Mesendoderm (in vitro differentiated cells): ENCODE results near the gene FGGY.

Experiments
- DNase-seq: peaks from one replicate; pipeline ENCODE4 v3.0.0; 2013
- H2AK5ac ChIP-seq: 2 replicates; pipeline ENCODE4 v1.6.1; 2013; ENCODE audit warnings: low read length, inconsistent platforms
- H2BK120ac ChIP-seq: 2 replicates; pipeline ENCODE4 v1.6.1; 2013; ENCODE audit warnings: low read depth, mild to moderate bottlenecking, low read length, moderate library complexity, mixed read lengths
- H2BK15ac ChIP-seq: replicated peaks from 2 replicates; pipeline ENCODE4 v1.6.1; 2013; ENCODE audit warnings: low read depth, mild to moderate bottlenecking, moderate library complexity
- H2BK5ac ChIP-seq: 2 replicates; pipeline ENCODE4 v1.6.1; 2013; ENCODE audit warnings: low read length, inconsistent platforms
- H3K18ac ChIP-seq: 2 replicates; pipeline ENCODE4 v1.6.1; 2013; ENCODE audit warnings: mild to moderate bottlenecking, low read length, mixed read lengths
- H3K23ac ChIP-seq: one replicate; pipeline ENCODE4 v1.6.1; 2013; ENCODE audit warnings: low read length
- H3K27ac ChIP-seq: 2 replicates; pipeline ENCODE4 v1.5.1; 2013; ENCODE audit warnings: low read depth, mild to moderate bottlenecking, inconsistent platforms, low read length, moderate library complexity
- H3K27me3 ChIP-seq: 2 replicates; pipeline ENCODE4 v1.6.1; 2013; ENCODE audit warnings: low read length, control low read depth, mild to moderate bottlenecking, inconsistent platforms; ENCODE audit not compliant: insufficient read depth, poor library complexity
- H3K36me3 ChIP-seq: 2 replicates; pipeline ENCODE4 v1.6.1; 2013; ENCODE audit warnings: low read length, inconsistent platforms; ENCODE audit not compliant: control insufficient read depth, insufficient read depth
- H3K4ac ChIP-seq: one replicate; pipeline ENCODE4 v1.6.1; 2013; ENCODE audit warnings: low read depth, mild to moderate bottlenecking, low read length, moderate library complexity
- H3K4me1 ChIP-seq: 2 replicates; pipeline ENCODE4 v1.6.1; 2013; ENCODE audit warnings: low read depth, low read length, inconsistent platforms; ENCODE audit not compliant: control insufficient read depth
- H3K4me2 ChIP-seq: 2 replicates; pipeline ENCODE4 v1.6.1; 2013; ENCODE audit warnings: low read length
- H3K4me3 ChIP-seq: 2 replicates; pipeline ENCODE4 v1.5.1; 2013; ENCODE audit warnings: mild to moderate bottlenecking, low read length
- H3K56ac ChIP-seq: one replicate; pipeline ENCODE4 v1.6.1; 2013; ENCODE audit warnings: low read length
- H3K79me1 ChIP-seq: 2 replicates; pipeline ENCODE4 v1.6.1; 2013; ENCODE audit warnings: low read length, inconsistent platforms
- H3K79me2 ChIP-seq: 2 replicates; pipeline ENCODE4 v1.6.1; 2013; ENCODE audit warnings: mild to moderate bottlenecking, low read length; ENCODE audit not compliant: control insufficient read depth, insufficient read depth
- H3K9ac ChIP-seq: 2 replicates; pipeline ENCODE4 v1.6.1; 2013; ENCODE audit warnings: low read length, inconsistent platforms
- H4K5ac ChIP-seq: one replicate; pipeline ENCODE4 v1.6.1; 2013; ENCODE audit warnings: low read length
- H4K8ac ChIP-seq: one replicate; pipeline ENCODE4 v1.6.1; 2013; ENCODE audit warnings: low read depth, mild to moderate bottlenecking, control low read depth, low read length, moderate library complexity
- WGBS: extraction: QIAGEN DNeasy Blood & Tissue Kit; methylation state at CpG from one replicate; pipeline ENCODE4 v1.1.7; 2013; ENCODE audit warnings: low lambda C conversion rate, missing lambda C conversion rate; ENCODE audit not compliant: insufficient coverage; ENCODE audit errors: extremely low coverage; 5-methylcytosine and 5-hydroxymethylcytosine counted together

The FGGY gene

GRCh38 chr1:59307591-59307990, 10.7 kb downstream of the FGGY start:
- H3K4me3 ChIP-seq = no peak overlapping the region
- no peaks in the 10 kb centered on the region for H3K79me2 ChIP-seq
- no peak overlapping the region for H4K5ac ChIP-seq
- no peak for DNase-seq
- H3K27me3 ChIP-seq = no peaks in the 10 kb centered on the region
- H2BK5ac ChIP-seq = no peak overlapping the region
- no peaks in the 10 kb centered on the region for H3K4me1 ChIP-seq
- no peaks in the 10 kb centered on the region for H3K79me1 ChIP-seq
- H3K56ac ChIP-seq = no peak overlapping the region
- no peak overlapping the region for H2BK120ac ChIP-seq
- H3K9ac ChIP-seq = no peak overlapping the region
- no peak overlapping the region for H3K27ac ChIP-seq
- H3K36me3 ChIP-seq = no peaks in the 10 kb centered on the region
- H4K8ac ChIP-seq = no peak overlapping the region
- no peak overlapping the region for H2AK5ac ChIP-seq
- no peak overlapping the region for H3K4ac ChIP-seq
- no peak overlapping the region for H3K18ac ChIP-seq
- H3K4me2 ChIP-seq = no peak overlapping the region
- H2BK15ac ChIP-seq = no peak overlapping the region
- H3K23ac ChIP-seq = no peak overlapping the region

- DNase-seq = no peak
- Histone ChIP-seq H2BK120ac (no peak overlapping the region), H3K4me3 (no peak overlapping the region), H2BK15ac (no peak overlapping the region), H3K79me2 (no peaks in the 10 kb centered on the region), H2AK5ac (no peak overlapping the region), H3K23ac (no peak overlapping the region), H4K5ac (no peak overlapping the region), H3K56ac (no peak overlapping the region), H4K8ac (no peak overlapping the region), H3K4me1 (no peaks in the 10 kb centered on the region), H2BK5ac (no peak overlapping the region), H3K4ac (no peak overlapping the region), H3K36me3 (no peaks in the 10 kb centered on the region), H3K27ac (no peak overlapping the region), H3K27me3 (no peaks in the 10 kb centered on the region), H3K9ac (no peak overlapping the region), H3K79me1 (no peaks in the 10 kb centered on the region), H3K4me2 (no peak overlapping the region), H3K18ac (no peak overlapping the region)
Measured at GRCh38 chr1:59308839-59309238, 11.9 kb downstream of the FGGY start.

DNA sequence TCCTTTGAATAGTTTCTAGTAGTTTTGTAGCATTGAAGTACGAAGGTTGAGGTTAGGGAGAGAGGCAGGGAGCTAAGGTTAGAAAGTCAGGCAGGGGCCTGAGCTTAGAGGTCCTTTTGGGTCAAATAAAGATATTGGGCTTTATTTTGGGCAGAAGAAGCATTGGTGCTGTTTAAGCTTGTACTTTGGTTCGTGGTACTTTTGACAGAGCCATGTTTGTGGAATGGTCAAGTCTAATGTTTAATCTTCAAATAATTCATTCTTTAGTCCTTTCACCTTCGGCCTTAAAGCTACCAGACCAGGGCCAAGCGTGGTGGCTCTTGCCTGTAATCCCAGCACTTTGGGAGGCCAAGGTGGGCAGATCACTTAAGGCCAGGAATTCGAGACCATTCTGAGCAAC, 12.5 kb downstream of the FGGY start:
- Histone ChIP-seq H2BK120ac (no peak overlapping the region), H2BK5ac (no peak overlapping the region), H3K9ac (no peak overlapping the region), H3K27ac (no peak overlapping the region), H3K4me3 (no peak overlapping the region), H2BK15ac (no peak overlapping the region), H3K36me3 (no peaks in the 10 kb centered on the region), H3K4me1 (no peaks in the 10 kb centered on the region), H2AK5ac (no peak overlapping the region), H3K4ac (no peak overlapping the region), H4K5ac (no peak overlapping the region), H3K4me2 (no peak overlapping the region), H4K8ac (no peak overlapping the region), H3K18ac (no peak overlapping the region), H3K27me3 (no peaks in the 10 kb centered on the region), H3K56ac (no peak overlapping the region), H3K23ac (no peak overlapping the region), H3K79me2 (no peaks in the 10 kb centered on the region), H3K79me1 (no peaks in the 10 kb centered on the region)
- no CpG with 5 or more reads among the region's 5 CpGs for WGBS
- DNase-seq = no peak

- Histone ChIP-seq H2AK5ac (no peak overlapping the region), H3K36me3 (no peaks in the 10 kb centered on the region), H2BK120ac (no peak overlapping the region), H3K4me1 (no peaks in the 10 kb centered on the region), H4K5ac (no peak overlapping the region), H3K27me3 (no peaks in the 10 kb centered on the region), H3K56ac (no peak overlapping the region), H3K23ac (no peak overlapping the region), H3K27ac (no peak overlapping the region), H3K18ac (no peak overlapping the region), H4K8ac (no peak overlapping the region), H3K9ac (no peak overlapping the region), H2BK15ac (no peak overlapping the region), H2BK5ac (no peak overlapping the region), H3K79me1 (no peaks in the 10 kb centered on the region), H3K4ac (no peak overlapping the region), H3K4me3 (no peak overlapping the region), H3K79me2 (no peaks in the 10 kb centered on the region), H3K4me2 (no peak overlapping the region)
- WGBS = no CpG with 5 or more reads among the region's 5 CpGs
- no peak for DNase-seq
Measured at GRCh38 chr1:59309795-59310548, 13.1 kb downstream of the FGGY start.

DNA sequence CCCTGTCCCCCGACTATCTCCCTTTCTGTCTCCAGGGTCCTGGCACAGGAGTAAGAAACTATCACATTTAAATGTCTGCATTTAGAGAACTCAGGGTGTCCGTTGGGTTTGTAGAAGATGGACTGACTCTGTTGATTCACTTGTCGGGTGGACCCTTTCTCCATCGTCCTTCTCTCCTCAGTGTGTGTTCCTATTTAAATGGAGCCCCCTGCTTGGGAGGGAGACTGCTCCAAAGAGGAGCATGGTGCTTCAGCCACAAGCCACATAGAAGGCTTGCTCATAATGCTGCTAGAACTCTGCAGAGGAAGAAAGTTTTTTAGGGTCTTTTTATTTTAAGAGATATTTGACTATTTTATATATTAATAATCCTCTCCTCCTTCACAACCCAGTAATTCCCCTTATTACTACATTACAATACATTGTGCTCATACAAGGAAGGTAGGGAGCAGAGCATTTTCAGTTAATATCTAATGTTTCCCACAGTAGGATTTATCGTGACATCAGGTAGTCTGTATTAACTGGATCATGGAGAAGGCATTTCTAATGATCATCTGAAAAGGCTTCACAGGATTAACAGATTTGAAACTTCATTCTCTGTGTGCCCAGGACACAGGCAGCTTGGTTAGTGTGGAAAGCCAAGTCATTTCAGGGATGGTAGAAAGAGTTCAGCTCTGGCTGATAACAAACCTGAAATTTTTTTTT, 13.8 kb downstream of the FGGY start:
- WGBS = no CpG with 5 or more reads among the region's 5 CpGs
- Histone ChIP-seq H3K36me3 (no peaks in the 10 kb centered on the region), H3K27me3 (no peaks in the 10 kb centered on the region), H2BK15ac (no peak overlapping the region), H3K56ac (no peak overlapping the region), H3K23ac (no peak overlapping the region), H3K4me3 (no peak overlapping the region), H2AK5ac (no peak overlapping the region), H3K4ac (no peak overlapping the region), H3K4me1 (peaks cover 4% of the 10 kb centered on the region), H3K27ac (no peak overlapping the region), H3K9ac (no peak overlapping the region), H3K79me1 (no peaks in the 10 kb centered on the region), H3K18ac (no peak overlapping the region), H3K79me2 (no peaks in the 10 kb centered on the region), H4K8ac (no peak overlapping the region), H3K4me2 (no peak overlapping the region), H2BK120ac (no peak overlapping the region), H2BK5ac (no peak overlapping the region), H4K5ac (no peak overlapping the region)
- DNase-seq = no peak
